ENCODE results near the gene CLDND2.
"Not testable (repeated sequence)": the region's sequence is repeated elsewhere in the genome, so short reads cannot be mapped to it uniquely, and the experiment has no call there.

Gene CLDND2, protein sequence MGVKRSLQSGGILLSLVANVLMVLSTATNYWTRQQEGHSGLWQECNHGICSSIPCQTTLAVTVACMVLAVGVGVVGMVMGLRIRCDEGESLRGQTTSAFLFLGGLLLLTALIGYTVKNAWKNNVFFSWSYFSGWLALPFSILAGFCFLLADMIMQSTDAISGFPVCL

DNA sequence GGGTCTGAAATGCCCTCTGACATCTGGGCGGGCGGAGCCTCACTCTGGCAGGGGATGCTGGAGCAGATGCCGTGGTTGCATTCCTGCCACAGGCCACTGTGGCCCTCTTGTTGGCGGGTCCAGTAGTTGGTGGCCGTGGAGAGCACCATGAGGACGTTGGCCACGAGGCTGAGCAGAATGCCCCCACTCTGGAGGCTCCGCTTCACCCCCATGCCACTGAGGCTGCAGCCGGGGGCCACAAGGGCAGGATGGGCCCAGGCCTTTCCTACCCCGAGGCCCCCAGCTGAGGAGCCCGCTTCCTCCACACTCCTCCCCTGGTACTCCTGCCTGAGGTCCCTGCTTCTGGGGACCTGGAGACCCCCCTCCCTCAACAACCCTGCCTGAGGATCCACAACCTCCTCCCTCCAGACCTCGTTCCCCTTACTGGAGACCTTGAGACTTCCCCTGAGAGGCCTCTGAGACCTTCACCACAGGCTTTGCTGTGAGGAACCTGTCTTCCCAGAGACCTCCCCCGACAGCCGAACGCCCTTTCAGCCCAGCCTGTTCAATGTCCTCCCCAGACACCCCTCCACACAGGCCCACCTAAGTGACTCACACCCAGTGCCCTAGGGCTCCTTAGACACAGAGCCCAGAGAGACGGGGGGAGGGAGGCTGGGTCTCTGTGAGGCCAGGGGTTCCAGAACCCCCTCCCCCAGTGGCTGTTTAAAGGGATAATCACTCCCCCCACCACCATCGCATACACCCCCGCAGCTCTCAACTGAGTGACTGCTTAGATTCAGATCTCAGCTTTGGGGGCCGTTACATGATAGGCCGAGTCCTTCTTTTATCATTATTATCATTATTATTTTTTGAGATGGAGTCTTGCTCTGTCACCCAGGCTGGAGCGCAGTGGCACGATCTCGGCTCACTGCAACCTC lies at the start of gene CLDND2:
TSS of gene CLDND2 (minus strand) at position 638 of the 917 bp plus-strand sequence. CDS start at position 212, 426 bp downstream.
- peak in 1 of 4 experiments; percentile 23 for DNase-seq

DNA sequence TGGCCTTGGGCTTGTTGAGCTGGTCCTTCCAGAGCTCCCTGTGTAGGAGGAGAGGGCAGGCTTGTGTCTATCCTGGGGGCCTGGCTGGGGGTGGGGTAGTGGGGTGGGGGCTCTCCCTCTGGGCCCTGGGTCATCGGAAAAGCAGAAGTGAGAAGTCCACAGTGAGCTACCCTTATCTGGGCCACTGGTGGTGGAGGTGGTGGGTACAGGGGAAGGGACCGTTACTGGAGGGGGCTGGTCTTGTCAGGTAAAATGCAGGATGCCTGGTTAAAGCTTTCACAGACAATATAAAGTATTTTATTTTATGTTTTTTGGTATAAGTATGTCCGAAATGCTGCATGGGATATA lies 49.0 kb upstream of the CLDND2 start:
- DNase-seq: no peak

DNA sequence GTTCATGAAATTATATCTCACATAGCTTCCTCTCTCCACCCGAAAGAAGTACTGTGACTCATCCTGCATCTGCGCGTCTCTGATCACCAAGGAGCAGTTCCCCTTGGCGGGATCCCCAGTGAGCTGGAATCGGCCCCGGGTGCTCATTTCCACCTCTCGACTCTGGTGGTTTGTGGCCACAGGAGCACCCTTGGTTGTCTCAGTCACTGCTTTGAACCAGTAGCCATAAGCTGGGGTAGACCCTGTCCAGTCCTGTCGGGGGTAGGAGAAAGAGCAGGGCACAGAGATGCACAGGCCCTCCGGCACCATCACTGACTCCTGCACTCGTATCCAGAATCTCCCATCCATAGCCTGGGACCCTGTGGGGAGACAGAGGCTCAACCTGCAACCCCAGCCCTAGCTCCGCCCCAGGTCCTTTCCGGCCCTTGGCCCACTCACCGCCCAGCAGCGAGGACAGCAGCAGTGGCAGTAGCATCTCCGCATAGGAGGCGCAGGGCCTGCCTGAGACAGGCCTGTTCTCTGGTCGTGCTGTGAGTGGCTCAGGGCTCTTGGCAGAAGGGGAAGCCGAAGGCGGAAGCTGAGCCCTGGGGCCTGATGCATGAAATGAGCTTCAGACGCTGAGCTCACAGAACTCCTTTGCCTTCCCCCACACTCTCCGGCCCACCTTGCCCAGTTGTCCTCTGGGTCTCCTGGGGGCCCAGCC lies 48.5 kb upstream of the CLDND2 start, which contains the start of gene SIGLEC10:
TSS of gene SIGLEC10 (minus strand) at position 536 of the 703 bp plus-strand sequence. CDS start at position 475, 61 bp downstream.
- no peak for DNase-seq

DNA sequence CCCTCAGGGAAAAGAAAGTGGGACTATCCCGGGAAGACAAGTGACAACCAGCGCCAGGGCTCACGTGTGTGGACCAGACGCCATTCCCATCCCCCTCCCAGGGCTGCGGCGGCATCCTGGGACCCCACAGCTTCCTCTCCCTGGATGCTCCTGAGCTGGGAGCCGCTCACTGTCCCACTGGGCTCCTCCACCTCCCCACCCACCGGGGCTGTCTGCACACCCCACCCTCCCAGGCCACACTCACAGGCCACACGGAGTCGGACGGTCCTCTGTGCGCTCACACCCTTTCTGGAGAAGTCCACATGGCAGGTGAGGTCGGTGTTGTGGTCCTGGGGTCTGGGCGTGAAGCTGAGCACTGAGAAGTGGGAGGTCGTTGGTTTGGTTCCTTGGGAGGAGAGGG lies 47.6 kb upstream of the CLDND2 start:
- DNase-seq: not testable (repeated sequence)

DNA sequence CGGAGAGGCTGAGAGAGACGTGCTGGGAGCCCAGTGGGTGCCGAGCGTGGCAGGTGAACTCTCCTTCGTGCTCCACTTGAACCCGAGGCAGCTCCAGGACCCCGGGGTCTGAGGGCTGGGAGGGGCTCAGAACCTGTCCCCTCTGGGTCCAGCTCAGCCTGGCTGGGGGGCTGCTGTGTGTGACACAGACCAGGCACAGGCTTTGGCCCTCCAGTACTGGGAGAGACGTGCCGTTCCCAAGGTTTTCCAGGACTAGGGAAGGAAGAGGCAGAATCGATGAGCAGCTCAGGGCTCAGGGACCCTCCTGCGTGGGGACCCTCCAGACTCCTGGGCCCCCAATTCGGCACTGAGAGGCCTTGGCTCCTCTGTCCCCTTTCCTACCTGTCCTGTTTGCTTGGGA lies 46.4 kb upstream of the CLDND2 start:
- no peak for DNase-seq

DNA sequence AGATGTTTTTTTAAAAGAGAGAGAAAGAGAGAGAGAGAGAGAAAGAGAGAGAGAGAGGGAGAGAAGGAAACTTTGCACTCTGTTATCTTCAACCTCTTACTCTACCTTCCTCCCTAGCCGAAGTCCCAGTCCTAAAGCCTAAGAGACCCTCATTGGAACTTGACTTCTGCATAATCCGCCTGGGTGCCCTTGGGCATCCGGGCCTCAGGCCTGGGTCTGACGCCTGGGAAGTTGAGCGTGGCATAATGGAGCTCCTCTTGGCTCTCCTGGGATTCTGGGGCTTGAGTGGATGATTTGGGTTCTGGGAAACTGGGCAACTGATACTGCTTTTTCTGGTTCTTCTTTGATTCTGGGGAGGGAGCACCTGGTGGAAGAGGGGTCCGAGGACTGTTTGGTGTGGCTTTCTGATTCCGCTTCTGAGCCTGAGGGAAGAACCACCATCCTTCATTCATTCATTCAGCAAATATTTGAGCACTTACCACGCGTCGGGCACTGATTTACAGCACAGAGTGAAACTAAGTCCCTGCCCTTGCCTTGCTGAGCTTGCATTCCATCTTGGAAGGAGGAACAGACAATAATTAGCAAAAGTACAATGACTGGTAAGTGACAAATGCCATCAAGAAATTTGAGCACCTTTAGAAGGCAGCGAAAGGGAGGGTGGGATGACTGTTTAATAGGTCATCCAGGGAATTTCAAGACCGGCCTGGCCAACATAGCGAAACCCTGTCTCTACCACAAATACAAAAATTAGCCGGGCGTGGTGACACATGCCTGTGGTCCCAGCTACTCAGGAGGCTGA lies 42.3 kb upstream of the CLDND2 start:
- no peak for DNase-seq

DNA sequence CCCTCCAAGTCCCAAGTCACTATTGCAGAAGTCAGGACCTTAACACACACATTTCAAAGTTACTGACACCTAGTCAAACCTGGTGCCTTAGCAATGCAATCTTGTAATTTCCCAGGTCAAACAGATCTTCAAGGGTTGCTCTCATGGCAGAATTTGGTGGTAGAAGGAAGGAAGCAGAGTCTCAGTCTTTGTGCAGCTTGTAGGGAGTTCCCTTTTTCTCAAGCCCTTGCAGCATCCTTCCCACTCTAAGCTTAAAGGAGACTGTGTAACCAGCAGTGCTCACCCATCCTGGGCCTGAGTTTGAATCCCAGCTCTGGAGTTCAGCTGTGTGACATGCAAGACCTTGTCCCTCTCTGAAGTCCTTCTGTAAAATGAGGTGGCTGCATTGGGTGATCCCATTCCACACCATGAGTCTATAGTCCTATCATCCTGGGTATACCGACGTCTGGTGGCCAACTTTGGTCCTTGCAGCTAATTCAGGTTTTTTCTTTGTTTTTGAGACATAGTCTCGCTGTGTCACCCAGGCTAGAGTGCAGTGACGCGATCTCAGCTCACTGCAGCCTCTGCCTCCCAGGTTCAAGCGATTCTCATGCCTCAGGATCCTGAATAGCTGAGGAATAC lies 38.8 kb upstream of the CLDND2 start:
- DNase-seq: no peak

DNA sequence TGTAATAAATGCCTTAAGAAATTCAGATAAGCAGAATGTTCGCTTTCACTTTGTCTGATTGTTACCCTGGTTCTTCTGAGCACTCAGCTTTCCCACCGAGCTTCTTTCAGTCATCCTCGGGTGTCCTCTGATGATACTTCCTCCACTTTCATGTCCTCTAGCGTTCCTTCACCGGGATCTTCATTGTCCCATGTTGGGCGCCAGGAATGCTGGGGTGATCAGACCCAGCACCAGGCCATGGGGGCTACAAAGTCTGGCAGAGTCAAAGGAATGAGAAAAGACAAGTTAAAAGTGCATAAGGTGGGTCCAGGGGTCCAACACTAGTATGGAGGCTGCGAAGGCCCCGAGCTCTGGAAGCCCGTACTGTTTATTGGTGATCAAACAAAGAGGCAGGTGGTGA lies 33.3 kb upstream of the CLDND2 start:
- no peak for DNase-seq

DNA sequence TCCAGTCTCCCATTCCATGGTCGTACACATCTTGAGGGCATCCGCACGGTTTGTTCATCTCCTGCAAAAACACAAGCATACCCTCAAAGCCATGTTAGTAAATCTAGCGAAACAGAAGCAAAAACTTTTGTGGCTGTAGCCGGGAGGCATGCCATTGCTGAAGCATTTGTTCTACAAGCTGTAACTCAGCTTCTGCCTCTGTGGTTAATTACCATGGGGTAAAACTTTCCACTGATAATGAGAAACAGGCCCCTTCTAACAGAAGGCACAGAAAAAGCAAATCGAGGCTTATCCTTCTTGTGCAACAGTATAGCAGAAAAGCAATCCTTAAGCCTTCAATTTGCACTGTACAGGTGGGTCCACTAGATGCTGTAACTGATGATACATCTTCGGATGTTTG lies 31.1 kb upstream of the CLDND2 start:
- not testable (repeated sequence) for DNase-seq

DNA sequence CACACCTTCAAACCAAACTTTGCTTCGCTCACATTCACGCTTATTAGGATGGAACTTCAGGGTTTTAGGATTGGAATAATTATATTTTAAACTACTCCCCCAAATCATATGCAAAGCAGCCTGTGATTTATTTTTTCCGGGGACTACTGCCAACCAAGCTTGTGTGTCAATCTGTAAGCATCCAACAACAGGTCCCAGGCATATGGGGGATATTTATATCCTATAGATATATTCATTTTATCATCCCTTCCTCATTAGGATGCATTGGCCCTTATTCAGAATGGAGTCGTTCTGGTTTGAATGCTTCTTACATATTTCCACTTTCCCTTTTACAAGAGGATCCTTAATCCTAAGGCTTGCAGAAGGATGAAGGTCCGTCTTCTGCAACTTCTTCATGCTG lies 30.4 kb upstream of the CLDND2 start:
- no peak for DNase-seq

DNA sequence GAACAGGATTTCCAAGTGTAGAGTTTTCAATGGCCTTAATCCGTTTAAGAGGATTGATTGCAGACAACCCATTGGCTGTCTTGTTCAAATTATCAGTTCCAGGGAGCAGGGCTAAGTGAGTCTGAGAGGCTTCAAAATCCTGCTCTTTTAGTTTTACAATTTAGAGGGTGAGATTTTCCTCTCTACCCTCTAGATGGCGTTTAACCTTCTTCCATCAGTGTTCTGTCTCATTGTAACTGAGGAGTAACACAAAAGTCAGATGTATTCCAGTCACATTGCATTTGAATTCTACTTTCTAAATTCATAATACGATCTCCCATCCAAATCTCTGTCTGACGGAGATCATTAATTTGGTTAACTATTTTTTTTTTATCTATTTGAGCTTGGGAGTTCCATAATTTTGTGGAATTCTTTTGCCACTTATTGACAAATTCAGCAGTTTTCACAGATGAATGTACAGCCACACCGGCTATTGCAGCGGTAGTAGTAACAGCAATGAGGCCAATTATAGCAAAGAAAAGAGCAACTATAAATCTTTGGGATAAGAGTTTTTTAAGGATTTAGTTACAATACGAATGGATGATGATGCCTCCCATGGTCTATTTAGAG lies 29.4 kb upstream of the CLDND2 start:
- DNase-seq: no peak

DNA sequence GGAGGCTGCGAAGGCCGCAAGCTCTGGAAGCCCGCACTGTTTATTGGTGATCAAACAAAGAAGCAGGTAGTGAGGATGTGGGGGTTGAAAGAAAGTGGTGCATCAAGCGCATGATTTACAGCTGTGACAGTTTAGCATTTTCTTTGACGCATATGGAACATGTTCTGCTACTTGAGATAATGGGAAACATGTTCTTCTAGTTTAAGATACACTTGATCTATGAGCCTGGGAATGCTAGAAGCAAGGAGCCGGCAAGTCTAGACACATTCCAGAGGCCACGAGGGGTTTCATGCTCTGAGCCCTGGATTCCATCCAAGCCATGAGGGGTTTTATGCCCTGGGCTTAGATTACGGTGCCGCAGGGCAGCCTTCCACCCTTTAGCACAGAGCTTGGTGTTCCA lies 28.6 kb upstream of the CLDND2 start:
- not testable (repeated sequence) for DNase-seq

DNA sequence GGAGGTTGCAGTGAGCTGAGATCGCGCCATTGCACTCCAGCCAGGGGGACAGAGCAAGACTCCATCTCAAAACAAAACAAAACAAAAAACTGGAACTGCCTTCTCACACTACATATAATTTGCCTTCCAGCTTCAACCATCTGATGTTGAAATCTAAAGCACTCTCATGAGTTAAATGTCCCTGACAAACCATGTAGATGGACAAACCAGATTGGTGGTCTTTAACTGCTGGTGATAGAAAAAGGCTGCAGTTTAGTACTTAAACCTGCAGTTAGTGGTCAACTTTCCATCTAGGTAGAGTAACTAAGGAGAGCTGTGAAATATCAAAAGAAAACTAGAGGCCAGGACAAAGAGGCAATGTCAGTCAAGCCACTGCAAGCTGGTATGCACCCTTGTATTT lies 27.4 kb upstream of the CLDND2 start:
- no peak for DNase-seq

DNA sequence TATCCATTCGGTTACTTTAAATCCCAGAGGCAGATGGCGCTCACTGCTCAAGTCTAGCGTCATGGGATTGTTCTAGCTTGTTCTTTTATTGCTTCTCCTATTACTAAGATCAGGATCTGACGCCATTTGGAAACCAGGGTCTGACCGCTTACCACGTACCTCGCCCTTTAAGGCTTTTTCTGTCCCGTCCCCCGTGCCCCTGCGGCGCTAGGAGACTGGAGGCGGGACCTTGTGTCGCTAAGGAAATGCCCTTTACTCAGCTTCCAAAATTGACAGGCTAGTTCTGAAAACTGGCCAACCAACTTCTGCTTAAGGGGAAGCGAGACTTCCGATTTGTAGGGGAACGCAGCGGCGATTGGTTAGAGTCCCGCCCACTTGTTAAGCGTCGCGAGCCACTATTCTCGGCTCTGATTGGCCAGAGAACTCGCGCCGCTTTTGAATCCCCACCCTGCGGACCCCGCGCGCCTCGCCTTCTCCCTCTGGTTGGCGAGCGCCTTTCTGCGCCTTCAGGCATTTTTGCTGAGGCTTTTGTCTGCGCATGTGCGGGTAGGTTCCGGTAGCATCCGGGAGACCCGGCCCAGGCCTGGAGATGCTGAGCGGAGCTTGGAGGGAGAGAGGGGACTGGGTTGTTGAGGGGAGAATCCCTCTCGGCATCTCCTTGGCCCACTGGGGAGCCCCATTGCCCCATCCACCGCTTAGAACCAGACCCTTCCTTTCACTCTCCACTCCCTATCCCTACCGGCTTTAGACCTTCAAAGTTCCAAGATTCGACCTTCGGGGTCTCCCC lies 25.4 kb upstream of the CLDND2 start:
- peak; percentile 37 to 73 (median 66) for DNase-seq

DNA sequence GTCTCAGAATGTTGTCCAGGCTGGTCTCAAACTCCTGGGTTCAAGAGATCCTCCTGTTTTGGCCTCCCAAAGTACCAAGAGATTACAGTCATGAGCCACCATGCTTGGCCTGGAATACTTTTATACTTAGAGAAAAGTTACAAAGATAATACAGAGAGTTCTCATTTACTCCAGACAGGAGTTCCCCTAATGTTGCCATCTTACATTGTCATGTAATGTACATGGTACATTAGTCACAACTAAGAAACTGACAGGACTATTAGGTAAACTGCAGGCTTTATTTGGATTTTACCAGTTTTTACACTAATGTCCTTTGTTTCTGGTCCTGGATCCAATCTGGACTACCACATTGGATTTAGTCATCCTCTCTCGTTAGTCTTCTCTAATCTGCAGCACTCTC lies 23.9 kb upstream of the CLDND2 start:
- no peak for DNase-seq

DNA sequence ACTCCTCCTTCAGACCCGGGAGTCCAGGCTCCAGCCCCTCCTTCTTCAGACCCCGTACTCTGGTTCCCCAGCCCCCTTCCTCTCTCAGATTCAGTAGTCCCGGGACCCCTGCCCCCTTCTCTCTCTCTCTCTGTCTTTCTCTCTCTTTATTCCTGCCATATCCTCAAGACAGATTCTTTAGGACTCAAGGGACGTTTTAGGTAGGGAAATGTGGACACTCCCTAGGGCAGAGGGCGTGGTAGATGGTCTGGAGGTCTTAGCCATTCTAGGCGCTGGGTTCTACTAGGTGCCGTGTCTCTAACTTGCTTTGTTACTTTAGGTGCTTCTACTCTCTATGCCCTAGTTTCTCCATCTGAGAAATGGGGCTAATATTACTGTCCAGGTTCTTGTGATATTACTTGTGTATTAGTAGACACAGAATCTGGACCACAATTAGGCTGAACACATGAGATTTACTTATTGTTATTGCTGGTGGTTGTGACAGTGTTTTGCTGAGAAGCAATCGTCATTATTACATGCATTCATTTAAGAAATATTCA lies 22.3 kb upstream of the CLDND2 start:
- DNase-seq: no peak

DNA sequence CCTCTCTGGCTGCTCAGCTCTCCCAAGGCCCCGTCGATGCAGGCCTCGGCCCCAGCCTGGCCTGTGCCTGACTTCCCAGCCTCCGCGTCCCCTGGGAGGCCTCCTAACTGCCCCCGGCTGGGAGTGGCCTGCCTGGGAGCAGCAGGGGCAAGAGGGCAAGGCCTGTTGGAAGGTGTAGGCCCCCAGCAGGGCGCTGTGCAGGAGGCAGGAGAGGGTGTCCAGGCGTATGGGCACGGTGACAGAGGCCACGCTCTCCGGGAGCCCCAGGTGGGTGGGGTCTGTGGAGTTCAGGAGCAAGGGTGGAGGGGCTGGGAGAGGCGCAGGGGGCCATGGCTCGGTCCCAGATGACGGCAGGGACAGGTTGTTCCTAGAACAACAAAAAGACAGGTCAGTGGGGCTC lies 20.3 kb upstream of the CLDND2 start:
- DNase-seq: no peak

DNA sequence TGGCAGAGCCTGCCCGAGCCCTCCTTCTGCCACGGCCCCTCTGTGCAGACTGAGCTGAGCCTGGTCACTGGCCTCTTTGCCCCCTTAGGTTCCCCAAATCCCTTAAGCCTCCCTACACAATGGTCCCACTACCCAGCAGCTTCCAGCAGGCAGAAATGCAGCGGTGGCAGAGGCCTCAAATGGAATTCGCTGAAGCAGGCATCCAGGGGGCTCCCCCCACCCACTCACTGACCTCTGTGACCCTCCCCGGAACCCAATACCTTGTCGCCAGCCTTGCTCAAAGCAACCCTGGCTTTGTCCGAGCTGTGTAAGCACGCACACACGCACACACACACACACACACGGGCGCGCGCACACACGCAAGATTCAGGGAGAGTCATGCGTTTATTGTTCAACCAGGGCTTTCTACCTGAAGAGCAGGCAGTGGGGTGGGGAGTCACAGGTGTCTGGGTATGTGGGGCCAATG lies 19.2 kb upstream of the CLDND2 start, which contains the start of gene LIM2:
TSS of gene LIM2 (minus strand) at position 51 of the 466 bp plus-strand sequence. CDS start 531 bp downstream, outside the sequence.
- DNase-seq: no peak

DNA sequence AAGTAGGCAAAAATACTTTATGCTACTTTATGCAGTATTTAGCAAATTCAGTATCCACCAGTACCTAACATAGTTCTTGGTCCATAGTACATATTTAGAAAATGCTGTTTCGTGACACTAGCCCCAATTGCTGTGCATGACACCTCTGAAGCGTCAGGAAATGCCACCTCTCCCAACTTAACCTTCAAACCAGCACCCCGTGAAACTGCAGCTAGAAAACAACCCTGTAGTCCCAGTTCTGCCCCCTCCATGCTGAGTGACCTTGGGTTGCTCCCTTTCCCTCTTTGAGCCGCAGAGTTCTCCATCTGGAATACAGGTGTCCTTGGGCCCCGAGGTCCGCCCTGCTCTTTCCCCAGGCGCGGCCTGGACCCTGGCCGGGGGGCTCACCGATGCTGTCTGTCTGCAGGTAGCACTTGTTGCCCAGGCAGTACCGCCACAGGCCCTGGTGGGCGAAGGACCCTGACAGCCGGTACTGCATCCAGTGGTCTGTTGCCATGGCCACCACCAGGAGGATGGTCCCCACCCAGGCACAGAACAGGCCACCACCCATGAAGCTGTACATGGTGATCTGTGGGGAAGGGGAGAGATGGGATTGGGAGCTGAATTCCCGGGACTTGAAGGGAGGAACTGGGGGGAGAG lies 18.2 kb upstream of the CLDND2 start:
- DNase-seq: no peak

DNA sequence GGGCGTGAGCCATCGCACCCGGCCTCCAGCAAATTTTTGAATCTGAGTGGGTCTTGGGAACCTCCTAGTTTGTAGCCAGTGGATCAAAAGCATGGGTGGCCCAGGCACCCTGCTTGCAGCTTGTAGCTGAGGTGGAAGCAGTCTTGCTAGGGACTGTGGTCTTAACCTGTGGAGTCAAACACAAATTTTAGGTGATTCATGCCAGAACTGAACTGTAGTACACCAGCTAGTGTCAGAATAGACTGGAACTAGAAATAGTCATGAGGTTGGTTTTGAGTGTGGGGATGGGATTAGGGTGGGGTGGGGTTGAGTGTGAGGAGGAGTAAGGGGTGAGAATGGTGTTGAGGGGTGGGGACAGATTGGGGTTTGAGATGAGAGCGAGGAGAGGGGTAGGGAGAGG lies 13.2 kb upstream of the CLDND2 start:
- DNase-seq: no peak

All from activated naive CD4-positive, alpha-beta T cell (primary cell).